HG02884 (cell line): Measurements from ENCODE around the gene TEX35.
"Not testable (repeated sequence)": the region's sequence is repeated elsewhere in the genome, so short reads cannot be mapped to it uniquely, and the experiment has no call there.

ENCODE experiments used
- ATAC-seq: cut with Tn5 transposase; IDR thresholded peaks from one replicate; pipeline ENCODE4 v1.9.1; 2021; ENCODE audit warnings: mild to moderate bottlenecking, moderate library complexity; ENCODE audit not compliant: unreplicated experiment

The TEX35 gene

GRCh38 chr1:178539291-178539690 lies 26.4 kb downstream of the TEX35 start:
- no peak for ATAC-seq

DNA sequence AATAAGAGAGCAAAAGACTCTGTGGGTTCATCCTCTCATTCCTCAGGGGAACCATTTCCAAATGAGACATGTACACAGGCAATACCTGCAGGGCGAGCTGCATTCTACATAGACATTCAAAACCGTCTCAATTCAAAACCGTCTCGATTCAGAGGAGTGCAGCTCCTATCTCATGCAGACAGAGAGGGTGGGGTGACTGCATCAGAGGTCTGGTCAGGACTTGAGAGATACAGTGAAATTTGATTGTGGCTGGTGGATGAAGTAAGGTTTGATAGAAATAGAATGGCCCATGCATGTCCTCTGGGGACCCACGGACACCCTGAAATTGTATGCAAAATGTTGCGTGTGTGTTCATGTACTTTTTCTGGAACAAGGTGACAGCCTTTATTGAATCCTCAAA lies 27.3 kb downstream of the TEX35 start:
- ATAC-seq, result no peak

- ATAC-seq, result no peak
Measured at GRCh38 chr1:178540646-178541045, 27.7 kb downstream of the TEX35 start.

- no peak for ATAC-seq
Measured at GRCh38 chr1:178541379-178541778, 28.5 kb downstream of the TEX35 start.

DNA sequence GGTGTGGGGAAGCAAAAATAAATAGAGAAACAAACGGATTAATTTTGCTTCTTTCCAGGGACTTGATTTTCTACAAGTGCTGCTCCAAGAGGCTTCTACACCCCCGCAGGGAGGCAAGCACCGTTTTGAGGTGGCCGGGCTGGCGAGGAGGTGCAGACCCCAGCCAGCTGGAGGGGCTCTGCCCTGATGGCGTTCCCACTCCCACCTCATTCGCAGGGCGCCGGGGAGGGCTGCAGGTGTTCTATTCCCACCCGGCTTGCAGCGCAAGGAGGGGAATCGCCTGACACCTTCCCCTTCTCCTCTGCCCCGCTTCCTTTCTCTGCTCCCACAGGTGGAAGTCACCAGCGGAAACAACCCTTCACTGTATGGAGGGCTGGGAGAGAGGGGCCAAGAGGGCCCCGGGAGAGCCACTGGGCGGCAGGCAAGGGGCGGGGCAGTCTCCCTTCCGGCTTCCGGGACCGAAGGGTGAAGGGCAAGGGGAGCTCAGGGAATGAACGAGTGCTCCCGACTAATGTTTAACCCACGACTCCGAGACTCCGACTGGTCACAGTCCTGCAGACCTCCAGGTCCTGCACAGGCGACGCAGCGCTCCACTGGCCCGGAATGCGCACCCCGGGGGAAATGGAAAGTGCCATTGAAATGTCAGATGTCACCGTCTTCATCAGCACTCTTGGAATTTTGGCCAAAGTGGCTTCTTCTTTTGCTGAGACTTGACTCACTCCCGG lies 29.1 kb downstream of the TEX35 start:
- ATAC-seq, result peak; percentile 35

GRCh38 chr1:178542554-178543289 lies 29.8 kb downstream of the TEX35 start:
- ATAC-seq, result peak; percentile 71

- peak; percentile 29 for ATAC-seq
Measured at GRCh38 chr1:178543290-178543607, 30.3 kb downstream of the TEX35 start.

DNA sequence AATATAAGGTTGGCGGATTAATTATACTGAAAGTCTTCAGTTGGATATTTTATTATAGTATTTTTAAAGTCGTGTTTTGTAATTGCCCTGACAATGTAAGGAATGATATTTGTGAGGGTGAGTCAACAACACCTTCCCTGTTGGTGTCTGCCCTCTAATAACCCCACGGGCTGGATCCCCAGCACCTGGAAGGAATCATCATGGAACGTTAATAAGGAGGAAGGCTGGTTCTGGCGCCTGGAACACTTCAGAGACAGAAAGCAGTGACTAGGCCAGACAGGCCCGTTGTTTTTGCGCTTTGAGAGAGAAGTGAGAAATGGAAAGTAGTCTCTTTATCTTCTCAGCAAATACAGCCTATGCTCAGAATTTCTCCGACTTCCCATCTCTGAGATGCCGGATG lies 31.6 kb downstream of the TEX35 start:
- ATAC-seq, result no peak

DNA sequence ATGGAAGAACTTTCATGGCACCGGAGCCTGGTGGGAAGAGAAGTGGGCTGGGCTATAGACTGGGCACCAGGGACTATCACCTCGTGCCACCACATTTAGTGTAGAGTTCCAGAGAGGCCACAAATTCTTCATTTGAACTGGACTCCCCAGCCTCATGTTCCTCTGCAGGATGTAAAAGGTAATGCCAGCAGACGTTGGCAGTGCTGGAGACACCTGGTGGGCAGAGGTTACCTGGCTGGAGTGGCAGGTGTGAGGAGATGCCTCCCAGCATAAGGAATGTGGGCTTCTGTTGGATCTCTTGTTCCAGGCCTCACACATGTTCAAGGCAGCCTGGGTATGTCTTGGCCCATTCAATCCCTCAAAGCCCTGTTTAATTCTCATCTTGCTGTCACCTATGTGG lies 35.2 kb downstream of the TEX35 start:
- ATAC-seq, result no peak

- ATAC-seq, result no peak
Measured at GRCh38 chr1:178551307-178551706, 38.4 kb downstream of the TEX35 start.

DNA sequence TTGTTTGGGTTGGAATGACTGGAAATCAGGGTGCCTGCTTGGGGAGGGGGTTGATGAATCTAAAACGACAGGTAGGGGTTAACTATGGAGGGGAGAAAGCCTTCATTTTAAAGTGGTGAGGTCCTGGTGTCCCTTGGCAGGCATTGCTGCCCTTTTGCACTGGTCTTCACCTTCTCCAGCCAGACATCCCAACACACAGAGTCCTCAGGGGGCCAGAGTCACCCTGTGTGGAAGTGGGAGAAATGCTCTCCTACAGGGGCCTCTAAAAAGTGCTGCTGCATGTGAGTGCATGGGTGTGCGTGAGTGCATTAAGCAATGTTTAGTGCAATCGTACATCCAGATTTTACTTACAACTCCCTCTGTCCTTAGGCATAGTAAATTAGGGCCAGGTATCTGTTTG lies 39.0 kb downstream of the TEX35 start:
- ATAC-seq, result no peak

DNA sequence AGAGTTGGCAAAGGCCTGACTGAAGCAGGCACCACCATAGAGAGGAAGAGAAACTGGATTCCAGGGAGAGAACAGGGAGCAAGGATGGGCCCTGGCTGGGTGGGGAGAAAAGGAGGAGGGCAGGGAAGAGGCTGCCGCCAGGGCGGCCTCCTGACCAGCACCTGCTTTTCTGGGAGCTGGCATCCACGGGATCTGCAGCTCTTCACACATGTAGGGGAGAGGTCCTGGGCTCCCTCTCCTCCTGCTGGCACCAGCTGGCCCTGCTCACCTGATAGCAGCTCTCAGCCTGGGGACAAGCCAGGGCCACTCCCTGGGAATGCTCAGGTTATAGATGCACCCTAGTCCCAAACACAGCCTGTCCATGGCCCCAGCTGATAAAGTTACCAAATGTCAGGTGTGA lies 39.9 kb downstream of the TEX35 start:
- ATAC-seq, result no peak

DNA sequence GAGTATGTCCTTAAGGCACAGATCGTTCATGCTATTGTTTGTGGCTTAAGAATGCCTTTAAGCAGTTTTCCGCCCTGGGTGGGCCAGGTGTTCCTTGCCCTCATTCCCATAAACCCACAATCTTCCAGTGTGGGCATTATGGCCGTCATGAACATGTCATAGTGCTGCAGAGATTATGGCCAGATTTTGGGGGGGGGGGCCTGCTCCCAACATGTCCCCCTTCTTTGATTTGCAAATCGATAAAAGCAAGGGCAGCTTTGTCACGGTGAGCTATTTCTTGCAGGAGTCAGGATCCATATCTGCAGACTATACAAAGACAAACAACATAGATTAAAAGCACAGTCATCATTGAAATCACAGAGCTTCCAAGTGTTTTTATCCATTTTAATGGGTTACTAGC lies 41.4 kb downstream of the TEX35 start:
- ATAC-seq, result not testable (repeated sequence)

- ATAC-seq, result not testable (repeated sequence)
Measured at GRCh38 chr1:178555613-178556012, 42.7 kb downstream of the TEX35 start.

GRCh38 chr1:178558816-178559215 lies 45.9 kb downstream of the TEX35 start:
- not testable (repeated sequence) for ATAC-seq

GRCh38 chr1:178560871-178561376 lies 48.0 kb downstream of the TEX35 start:
- no peak for ATAC-seq

- ATAC-seq, result no peak
Measured at GRCh38 chr1:178563099-178563820, 50.4 kb downstream of the TEX35 start.

- ATAC-seq, result no peak
Measured at GRCh38 chr1:178564086-178564782, 51.3 kb downstream of the TEX35 start.

- no peak for ATAC-seq
Measured at GRCh38 chr1:178564783-178565180, 51.9 kb downstream of the TEX35 start.

- ATAC-seq, result no peak
Measured at GRCh38 chr1:178565586-178565985, 52.7 kb downstream of the TEX35 start.

DNA sequence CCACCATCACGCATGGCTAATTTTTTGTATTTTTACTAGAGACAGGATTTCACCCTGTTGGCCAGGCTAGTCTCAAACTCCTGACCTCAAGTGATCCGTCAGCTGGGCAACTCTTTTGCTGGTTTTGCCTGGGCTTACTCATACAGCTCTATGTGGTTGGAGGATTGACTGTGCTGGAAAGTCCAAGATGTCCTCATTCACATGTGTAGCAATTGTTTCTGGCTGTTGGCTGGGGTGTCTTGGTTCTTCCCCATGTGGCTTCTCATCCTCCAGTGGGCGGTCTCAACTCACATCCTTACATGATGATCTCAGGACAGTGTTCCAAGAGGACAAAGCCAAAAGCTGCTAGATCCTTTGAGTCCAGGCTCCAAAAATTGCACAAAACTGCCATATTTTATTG lies 53.3 kb downstream of the TEX35 start:
- ATAC-seq, result peak; percentile 94
